GM21528 (cell line): ENCODE measurements around the gene SELL.
"Not testable (repeated sequence)": the region's sequence is repeated elsewhere in the genome, so short reads cannot be mapped to it uniquely, and the experiment has no call there.

Experiments
- ATAC-seq: cut with Tn5 transposase; IDR thresholded peaks from one replicate; pipeline ENCODE4 v1.9.1; 2021; ENCODE audit warnings: mild to moderate bottlenecking, moderate library complexity; ENCODE audit not compliant: unreplicated experiment, low FRiP score

Gene SELL

DNA sequence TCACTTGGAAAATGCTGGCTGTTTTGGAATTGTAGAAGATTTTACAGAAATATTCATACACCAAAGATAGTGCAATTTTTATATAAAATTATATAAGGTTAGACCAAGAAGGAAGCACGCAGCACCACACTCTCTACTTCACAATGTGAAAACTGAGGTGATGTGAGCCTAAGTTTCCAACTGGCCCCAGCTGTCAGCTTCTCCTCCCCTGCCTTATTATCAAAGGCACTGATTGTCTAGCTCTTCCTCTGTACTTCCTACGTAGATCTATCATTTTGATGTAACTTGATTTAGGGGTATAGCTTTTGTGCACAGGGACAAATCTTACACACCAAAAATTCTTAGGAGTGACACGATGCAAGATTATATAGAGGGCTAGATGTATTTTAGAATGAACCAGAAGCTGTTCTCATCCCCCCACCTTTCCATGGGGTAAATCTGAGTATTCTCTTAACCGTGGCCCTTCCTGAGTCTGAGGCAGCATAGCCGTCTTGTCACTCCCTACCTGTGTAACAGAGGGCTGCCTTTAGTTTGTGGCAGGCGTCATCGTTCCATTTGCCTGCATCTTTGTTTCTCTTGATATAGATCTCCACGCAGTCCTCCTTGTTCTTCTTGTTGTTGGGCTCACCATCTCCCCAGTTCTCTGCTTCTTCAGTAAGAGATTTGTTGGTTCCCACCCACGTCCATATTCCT lies 3.4 kb downstream of the SELL start:
- no peak for ATAC-seq

DNA sequence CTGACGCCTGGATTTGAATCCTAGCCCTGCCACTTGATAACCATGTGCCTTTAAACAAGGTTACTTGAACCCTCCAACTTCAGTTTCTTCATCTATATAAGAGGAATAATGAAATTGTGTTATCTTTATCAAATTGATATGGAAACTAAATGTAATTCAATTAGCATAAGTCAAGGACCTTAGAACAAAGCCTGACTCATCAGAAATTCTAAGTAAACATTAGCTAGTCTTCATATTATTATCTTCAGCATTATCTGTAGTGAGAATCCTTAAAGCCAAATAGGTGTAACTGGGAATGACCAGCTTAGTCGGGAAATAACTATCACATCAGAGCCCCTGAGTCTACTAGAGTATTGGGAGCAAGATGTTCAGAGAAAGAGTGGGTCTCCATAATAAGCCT lies 6.6 kb downstream of the SELL start:
- ATAC-seq, result no peak

DNA sequence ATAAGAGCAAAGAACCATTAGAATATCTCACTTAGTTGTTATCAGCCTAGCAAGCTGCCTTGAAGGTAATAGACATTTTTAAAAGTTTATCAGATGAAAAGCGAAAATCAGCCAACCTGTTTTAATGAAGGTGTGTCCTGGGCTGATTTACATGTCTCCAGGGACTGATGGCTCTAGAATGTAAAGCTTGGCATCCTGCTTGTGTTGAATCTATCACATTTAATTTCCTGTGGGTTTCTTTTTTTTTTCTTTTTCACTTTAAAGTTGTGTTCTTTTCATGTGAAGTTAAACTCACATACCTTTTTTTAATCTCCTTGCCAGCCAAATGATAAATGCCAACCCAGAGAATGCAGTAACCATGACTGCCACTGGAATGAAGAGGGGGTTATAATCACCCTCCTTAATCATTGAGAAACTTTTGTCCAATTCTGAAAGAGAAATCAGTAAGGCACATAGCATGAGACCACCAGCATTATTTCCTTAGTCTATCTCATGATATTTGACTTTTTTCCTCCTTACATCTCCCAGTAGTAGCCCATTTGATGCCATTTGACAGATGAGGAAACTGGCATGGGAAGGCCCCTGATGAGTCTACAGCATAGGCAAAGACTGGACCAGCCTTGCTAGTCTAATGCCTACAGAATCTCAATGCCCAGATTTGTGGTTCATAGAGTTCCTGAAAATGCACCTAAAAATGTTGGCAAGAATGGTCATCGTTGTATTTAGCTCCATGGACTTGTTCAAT lies 10.0 kb downstream of the SELL start:
- no peak for ATAC-seq

DNA sequence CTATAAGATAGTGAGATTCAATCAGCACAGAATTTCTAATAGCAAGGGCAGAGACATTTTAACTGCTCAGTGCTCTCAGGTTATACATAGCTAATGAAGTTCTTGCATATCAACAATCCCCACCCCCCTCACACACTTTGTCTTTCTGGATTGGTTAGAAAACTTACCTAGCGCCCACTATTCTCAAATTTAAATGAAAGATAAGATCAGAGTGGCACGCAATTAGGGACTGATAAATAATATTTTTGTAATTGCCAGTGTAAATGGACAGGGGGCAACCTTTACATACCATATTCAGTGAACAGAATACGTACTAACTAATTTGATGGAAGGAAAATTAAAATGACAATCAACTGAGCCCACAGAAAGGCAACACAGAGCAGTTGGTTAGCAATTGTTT lies 11.7 kb downstream of the SELL start:
- ATAC-seq, result no peak

DNA sequence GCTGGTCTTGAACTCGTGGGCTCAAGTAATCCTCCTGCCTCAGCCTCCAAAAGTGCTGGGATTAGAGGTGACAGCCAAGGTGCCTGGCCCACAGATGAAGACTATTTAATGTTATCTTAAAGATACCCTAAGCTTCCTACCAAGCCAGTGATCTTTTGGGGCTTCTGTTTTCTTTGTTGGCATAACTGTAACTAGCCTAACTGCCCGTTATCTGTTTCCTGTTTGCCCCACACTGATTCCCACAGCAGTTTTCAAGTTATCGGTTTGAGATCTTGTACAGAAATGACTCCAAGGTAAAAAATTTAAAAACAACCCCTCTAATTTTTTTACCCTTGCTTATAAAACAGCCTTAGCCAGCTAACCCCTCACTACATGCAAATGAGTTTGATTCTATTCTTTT lies 12.4 kb downstream of the SELL start:
- no peak for ATAC-seq

DNA sequence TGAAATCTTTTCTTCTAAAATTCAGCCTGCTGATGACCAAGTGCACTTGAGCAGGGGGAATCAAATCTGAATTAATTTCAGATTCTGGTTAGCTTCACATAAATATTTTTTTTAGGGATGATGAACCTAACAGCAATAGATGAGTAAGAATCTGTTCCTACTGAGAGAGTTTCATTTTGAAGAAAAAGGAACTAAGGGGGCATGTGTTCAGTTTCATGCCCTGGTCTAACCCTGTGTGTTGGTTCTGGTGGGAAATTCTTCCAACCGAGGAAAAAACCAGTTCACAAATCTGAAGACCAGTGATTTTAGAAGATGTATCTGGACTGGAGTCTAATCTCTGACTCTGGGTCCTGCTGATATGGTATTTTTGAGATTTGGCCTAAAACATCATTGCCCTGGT lies 13.7 kb downstream of the SELL start:
- no peak for ATAC-seq

DNA sequence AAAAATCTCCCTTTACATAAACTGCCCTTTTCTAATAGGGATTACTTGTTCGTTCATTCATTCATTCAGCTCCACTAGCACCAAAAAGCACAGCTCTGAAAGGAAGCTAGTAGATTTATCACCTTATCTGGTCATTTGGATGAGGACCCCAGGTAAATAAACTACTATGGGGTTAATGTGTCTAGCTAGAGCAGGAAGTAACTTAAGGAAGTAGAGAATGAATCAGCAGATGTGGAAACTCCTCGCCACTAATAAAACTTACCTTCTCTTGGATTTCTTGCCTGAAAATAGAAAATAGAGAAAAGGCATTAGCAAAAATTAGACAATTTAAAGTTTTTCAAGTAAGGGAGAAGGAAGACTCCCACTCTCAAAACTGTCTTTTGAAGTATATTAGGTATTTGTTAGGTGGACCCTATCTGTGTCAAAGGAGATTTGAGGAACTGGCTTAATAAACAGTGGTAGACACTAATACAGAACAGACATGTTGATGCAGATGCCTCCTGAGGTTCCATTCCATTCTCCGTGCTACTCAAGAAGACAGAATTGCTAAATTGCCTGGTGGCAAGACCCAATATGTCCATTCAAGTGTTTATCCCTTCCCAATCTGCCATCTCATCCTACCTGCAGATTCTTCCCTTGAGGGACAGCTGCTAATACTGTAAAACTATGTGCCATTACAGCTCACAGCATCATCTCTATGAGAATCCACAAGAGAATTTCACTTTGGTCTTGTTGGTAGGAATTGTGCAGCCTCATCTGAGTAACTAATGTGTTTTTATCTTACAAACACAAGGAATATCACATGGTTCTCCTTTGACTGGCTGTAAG lies 14.9 kb downstream of the SELL start:
- no peak for ATAC-seq

DNA sequence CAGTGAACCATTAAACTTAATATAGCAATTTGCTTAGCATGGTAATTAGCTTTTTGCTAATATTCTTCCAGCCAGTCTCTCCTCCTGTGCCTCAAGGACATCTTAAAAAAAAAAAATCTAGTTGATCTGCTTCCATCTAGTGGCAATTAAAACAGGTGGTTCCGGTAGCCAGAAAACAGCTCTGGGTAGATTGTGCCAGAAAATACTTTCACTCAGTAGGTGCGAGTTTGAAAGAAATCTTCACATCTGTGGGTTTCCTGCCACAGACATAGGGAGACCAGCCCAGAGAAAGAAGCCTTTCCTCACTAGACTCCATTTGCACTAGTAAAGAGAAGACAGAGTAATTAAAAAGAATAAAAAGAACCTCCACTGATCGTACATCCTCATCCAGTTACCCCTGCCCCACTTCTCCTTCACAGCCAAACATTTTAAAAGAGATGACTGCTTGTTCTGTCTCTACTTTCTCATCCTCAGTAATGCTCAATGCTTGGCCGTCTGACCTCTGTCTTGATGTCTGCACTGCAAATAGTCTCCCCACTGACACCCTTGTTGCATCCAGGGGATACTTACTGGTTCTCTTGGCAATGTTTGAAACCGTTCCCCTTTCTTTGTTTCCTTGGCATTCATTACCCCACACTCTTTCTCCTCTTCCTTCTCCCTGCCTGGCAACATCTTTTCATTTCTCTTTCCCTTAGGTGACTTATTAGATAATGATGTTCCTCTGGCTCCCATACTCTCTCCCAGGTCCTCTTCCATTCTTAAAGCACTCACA lies 16.9 kb downstream of the SELL start:
- peak; percentile 50 for ATAC-seq

DNA sequence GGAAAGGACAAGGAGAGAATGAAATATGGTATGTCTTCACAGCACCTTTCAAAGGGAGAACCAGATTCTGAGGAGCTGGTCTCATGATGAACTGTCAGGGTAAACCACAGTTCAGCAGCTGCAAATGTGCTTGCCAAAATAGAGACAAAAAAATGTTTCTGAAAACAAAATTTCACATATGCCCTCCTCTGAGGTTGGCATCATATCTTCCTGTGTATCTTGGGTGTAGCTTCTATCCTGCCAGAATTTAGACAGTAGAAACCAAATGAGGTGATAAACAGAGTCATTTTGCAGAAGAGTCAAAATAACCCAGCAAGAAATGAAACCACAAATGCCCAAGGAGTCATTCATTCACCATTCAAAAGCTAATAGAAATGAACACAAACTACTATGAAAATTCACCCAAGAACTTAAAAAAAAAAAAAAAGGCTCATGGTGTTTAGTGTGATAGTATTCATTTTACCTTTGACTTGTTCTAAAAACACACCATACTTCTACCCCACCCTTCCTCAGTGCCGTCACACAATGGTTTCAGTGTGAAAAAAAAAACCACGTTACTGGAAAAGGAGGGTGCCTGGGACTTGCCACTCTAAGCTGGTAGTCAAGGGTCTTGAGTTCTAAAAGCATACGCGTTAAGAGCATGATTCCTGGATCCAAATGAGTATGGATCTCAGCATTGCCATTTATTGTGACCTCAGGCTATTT lies 18.5 kb downstream of the SELL start:
- no peak for ATAC-seq

DNA sequence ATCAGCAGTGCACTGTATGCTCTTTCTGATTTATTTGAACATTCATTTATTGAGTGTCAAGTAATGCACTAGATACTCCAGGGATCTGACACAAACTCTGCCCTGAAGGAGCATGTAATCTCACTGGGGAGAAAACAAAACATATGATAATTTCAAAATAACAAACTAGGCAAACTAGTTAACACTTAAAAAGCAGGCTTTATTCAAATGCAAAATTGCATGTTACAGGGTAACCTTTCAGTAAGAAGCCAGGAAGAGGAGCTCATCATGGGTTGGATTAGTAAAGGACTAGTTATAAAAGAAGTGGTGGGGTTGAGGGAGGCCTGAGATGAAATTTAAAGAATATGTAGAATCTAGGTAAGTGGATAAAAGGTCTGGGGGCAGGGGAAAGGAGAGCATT lies 20.9 kb downstream of the SELL start:
- no peak for ATAC-seq

DNA sequence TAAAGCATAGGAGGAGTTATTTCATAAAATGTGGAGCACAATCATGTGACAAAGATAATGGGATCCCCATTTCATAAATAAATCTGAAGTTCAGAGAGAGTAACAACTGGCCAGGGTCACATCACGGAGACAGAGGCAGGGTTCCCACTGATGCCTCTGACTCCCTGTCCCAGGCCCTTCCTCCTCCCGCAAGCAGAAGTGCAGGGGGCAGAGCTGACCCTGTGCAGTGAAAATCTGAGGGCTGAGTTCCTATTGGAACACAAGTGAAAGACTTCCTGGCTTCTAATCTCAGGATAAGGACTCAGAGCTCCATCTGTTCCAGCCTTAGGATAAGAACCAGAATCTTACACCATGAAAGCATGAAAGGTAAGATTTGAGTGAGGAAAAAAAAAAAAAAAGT lies 22.0 kb downstream of the SELL start:
- ATAC-seq, result no peak

DNA sequence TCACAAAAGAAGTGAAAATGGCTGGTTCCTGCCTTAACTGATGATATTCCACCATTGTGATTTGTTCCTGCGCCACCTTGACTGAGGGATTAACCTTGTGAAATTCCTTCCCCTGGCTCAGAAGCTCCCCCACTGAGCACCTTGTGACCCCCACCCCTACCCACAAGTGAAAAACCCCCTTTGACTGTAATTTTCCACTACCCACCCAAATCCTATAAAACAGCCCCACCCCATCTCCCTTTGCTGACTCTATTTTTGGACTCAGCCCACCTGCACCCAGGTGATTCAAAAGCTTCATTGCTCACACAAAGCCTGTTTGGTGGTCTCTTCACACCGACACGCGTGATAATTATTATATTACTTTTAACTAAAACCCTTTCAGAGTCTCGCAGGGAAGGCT lies 23.0 kb downstream of the SELL start:
- not testable (repeated sequence) for ATAC-seq

DNA sequence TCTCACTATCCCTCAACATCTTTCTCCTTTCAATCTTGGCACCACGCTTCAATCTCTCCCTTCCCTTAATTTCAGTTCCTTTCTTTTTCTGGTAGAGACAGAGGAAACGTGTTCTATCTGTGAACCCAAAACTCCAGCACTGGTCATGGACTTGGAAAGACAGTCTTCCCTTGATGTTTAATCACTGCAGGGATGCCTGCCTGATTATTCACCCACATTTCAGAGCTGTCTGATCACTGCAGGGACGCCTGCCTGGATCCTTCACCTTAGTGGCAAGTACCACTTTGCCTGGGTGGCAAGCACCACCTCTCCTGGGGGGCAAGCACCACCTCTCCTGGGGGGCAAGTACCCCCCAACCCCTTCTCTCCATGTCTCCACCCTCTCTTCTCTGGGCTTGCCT lies 27.8 kb downstream of the SELL start:
- ATAC-seq, result no peak

DNA sequence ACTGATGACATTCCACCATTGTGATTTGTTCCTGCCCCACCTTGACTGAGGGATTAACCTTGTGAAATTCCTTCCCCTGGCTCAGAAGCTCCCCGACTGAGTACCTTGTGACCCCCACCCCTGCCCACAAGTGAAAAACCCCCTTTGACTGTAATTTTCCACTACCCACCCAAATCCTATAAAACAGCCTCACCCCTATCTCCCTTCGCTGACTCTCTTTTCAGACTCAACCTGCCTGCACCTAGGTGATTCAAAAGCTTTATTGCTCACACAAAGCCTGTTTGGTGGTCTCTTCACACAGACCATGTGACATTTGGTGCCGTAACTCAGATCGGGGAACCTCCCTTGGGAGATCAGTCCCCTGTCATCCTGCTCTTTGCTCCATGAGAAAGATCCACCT lies 28.3 kb downstream of the SELL start:
- not testable (repeated sequence) for ATAC-seq

DNA sequence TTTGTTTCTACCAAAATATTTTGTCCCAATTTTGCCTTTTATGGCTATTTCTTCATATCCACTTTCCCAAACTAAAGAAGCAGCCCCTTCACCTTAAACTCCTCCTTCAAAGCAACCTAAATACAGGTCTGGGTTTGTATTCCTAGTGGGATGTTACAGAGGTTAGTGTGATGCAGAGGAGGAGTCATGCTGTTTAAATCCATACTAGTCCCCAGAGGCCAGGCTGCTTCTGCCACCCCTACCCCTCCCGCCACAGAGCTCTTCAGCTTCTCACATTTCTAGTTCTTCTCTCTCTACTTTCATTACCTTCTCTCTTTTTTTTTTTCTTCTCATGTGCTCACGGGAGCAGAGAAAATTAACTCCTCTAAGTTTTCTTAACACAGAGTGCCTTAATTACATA lies 29.3 kb downstream of the SELL start:
- no peak for ATAC-seq

DNA sequence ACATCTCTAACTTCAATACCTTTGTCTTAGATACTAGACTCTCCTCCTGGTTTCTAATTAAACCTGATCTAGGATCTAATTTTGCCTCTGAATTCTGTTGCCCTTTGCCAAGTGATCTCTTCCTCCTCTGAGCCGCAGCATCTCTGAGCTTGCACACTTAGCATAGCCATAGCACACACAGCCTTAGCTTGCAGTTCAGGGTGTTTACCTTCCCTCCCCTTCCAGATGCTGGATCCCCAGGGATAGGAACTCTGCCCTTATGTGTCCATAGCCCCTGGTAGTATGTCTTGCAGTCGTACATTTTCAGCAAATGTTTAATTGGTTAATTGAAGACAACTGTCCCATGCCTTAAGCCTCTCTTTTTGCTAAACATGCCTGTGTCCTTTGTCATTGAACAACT lies 30.3 kb downstream of the SELL start:
- ATAC-seq, result peak; percentile 40

DNA sequence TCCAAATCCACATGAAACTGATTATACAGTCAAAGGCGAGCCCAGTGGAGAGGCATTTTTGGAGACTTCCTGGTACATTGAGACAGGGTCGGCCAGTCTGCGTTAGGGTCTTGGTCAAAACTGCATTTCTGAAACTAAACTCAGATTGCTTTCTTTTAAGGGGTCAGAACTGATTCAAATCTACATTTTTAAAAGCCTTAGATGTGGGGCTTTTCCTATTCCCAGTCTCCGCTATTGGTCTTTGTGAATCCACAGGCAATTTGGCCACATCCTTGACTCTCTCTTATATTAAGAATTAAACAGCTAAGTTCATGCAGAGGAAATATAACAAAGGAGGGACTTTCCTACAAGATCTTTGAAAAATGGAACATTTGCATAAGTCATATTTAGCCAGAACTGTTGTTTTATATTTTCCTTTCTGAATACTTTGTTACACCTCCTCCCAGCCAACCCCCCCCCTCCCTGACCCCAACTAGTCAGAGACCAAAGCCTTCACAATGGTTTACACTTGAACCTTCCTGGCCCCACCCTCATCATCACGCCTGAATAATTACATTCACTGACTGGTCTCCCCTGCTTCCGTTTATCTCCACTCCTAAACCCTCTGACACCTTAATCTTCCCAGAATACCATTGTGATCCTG lies 30.9 kb downstream of the SELL start:
- peak; percentile 60 for ATAC-seq

DNA sequence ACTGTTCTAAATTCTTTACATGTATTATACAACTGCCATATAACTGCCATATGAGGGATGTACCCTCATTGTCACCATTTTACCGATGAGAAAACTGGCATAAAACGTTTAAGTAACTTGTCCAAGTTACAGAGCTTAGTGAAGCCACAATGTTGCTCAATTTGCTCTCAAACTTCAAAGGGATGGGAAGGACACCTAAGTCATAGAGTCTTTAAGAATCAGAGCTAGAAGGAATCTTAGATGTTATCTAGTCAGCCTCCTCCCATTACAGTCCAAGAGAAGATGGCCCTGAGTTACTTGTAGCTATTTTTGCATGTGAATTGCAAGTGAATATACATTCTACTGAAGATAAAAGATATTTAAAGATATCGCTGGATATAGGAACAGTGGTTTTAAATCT lies 31.7 kb downstream of the SELL start:
- no peak for ATAC-seq

DNA sequence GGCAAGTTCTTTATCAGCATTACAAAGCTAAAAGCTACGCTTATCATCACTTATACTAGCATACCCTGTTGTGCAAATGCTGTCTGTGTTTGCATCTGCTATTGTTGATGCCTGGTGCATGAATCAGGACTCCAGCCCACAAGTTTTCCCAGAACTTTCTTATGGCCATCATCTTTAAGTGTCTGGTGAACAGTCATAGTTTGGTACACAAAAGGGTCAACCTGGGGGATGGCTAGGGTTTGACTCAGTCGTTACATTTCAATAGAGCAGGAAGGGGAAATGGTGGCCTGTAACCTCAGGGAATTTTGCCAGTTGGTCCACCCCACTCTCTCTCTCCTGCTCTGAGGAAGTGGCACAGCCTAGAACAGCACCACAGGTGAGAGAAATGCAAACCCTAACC lies 35.4 kb downstream of the SELL start:
- ATAC-seq, result no peak

DNA sequence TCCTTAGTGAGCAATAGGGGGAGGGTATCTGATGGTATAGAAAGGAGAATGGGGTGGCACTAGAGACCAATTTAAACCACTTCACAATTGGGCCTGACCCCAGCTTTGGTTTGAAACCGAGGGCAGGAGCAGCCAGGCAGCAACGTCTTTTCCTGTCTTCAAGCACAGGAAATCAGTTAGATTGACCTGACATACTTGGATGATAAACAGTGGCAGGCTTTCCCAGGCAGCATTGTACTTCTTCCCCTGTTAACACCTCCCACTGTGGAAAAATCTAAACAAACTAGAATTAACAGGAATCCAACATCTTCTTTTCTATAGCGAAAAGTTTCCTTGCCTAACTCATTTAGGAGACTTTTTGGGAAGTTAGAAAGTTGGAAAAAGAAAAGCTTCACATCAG lies 40.6 kb downstream of the SELL start:
- no peak for ATAC-seq
